ENCODE results near the gene FRRS1L. TPM values are rescaled to one million over a fixed set of nuclear protein-coding genes. Genes with fewer than 3 reads are reported as not detected.

Gene FRRS1L
- total RNA-seq, 1 donor from 2014 or later = 1.1 TPM

DNA sequence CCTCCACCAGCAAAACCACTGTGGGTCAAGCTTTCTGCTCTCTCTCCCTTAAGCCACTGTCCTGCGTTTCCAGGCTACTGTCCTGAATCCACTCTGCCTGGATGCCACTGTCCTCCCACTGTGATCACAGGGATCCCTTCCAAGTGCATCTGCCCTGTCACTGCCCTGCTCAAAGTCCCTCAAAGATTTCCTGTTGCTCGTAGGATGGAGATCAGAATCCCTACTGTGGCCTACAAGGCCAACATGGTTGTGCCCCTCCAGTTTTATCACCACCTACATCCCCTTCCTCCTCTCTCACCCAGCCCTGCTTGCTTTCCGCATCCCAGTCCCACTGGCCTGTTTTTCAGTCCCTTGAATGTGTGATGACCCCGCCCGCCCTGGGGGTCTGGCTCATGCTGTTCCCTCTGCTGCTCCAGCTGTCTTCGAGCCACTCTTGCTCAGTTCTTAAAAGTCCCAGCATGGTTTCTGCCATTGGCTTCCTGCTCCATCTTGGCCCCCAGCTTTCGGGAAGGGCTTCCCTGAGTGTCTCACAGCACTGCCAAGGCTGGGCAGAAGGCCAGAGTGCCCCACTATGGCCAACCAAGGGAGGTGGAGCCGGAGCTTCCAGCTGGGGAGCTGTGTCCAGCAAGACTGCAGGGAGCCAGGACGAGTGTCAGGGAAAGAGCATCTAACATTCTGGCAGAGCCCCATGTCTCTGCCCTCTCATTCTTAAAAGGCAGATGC lies 12.9 kb upstream of the FRRS1L start:
- TF ChIP-seq EZH2 (IDR thresholded peaks at IDR 0.05; ENCODE audit: insufficient read depth, low read length) (no peak), CTCF (IDR thresholded peaks at IDR 0.05; ENCODE audit: insufficient read depth, low read depth, low read length) (no peak)
- Mint-ChIP-seq H3K27me3 (ENCODE audit: low read depth, unreplicated experiment) (peaks cover 27% of the 10 kb centered on the region), H3K36me3 (ENCODE audit: low read depth, unreplicated experiment) (peaks cover 2% of the 10 kb centered on the region), H3K9me3 (ENCODE audit: unreplicated experiment) (no peaks in the 10 kb centered on the region), H3K4me1 (ENCODE audit: low read depth, unreplicated experiment) (no peaks in the 10 kb centered on the region), H3K4me3 (ENCODE audit: unreplicated experiment) (no peak overlapping the region), H3K27ac (ENCODE audit: unreplicated experiment) (no peak overlapping the region)
- DNase-seq (ENCODE audit: low read depth) (no peak), FAIRE-seq (no peak)
- H3K4me3 ChIP-seq (ENCODE audit: insufficient read depth, low read depth, low read length) = no peak overlapping the region
- no peak overlapping the region for H3K4me2 ChIP-seq (ENCODE audit: low read length)
- H3K9me3 ChIP-seq (ENCODE audit: insufficient read depth, low read depth, low read length) = no peaks in the 10 kb centered on the region
- no peak overlapping the region for H2AFZ ChIP-seq (ENCODE audit: low read depth, low read length)
- no peak overlapping the region for H3K9ac ChIP-seq (ENCODE audit: low read length)
- no peaks in the 10 kb centered on the region for H3K36me3 ChIP-seq (ENCODE audit: insufficient read depth, low read length)
- H3K27me3 ChIP-seq (ENCODE audit: insufficient read depth, low read length) = peaks cover 9% of the 10 kb centered on the region
- no peak overlapping the region for H3K27ac ChIP-seq (ENCODE audit: low read depth, low read length)
- H3K79me2 ChIP-seq (ENCODE audit: insufficient read depth, low read length) = no peaks in the 10 kb centered on the region
- H3K4me1 ChIP-seq (ENCODE audit: insufficient read depth, low read length) = peaks cover 5% of the 10 kb centered on the region
- no peaks in the 10 kb centered on the region for H4K20me1 ChIP-seq (ENCODE audit: insufficient read depth, low read length)

- H3K4me3 Mint-ChIP-seq (ENCODE audit: unreplicated experiment) = no peak overlapping the region
- FAIRE-seq = no peak
- Histone ChIP-seq H3K4me1 (ENCODE audit: insufficient read depth, low read length) (peaks cover 3% of the 10 kb centered on the region), H2AFZ (ENCODE audit: low read depth, low read length) (no peak overlapping the region), H3K9me3 (ENCODE audit: insufficient read depth, low read depth, low read length) (no peaks in the 10 kb centered on the region), H4K20me1 (ENCODE audit: insufficient read depth, low read length) (no peaks in the 10 kb centered on the region), H3K79me2 (ENCODE audit: insufficient read depth, low read length) (no peaks in the 10 kb centered on the region), H3K27ac (ENCODE audit: low read depth, low read length) (no peak overlapping the region), H3K36me3 (ENCODE audit: insufficient read depth, low read length) (no peaks in the 10 kb centered on the region), H3K4me3 (ENCODE audit: insufficient read depth, low read depth, low read length) (no peak overlapping the region), H3K9ac (ENCODE audit: low read length) (no peak overlapping the region), H3K4me2 (ENCODE audit: low read length) (no peak overlapping the region), H3K27me3 (ENCODE audit: insufficient read depth, low read length) (peaks cover 9% of the 10 kb centered on the region)
- H3K9me3 Mint-ChIP-seq (ENCODE audit: unreplicated experiment) = no peaks in the 10 kb centered on the region
- DNase-seq (ENCODE audit: low read depth) = no peak
- H3K36me3 Mint-ChIP-seq (ENCODE audit: low read depth, unreplicated experiment) = peaks cover 2% of the 10 kb centered on the region
- no peak for TF ChIP-seq CTCF (IDR thresholded peaks at IDR 0.05; ENCODE audit: insufficient read depth, low read depth, low read length)
- no peak for TF ChIP-seq EZH2 (IDR thresholded peaks at IDR 0.05; ENCODE audit: insufficient read depth, low read length)
- no peaks in the 10 kb centered on the region for H3K4me1 Mint-ChIP-seq (ENCODE audit: low read depth, unreplicated experiment)
- H3K27ac Mint-ChIP-seq (ENCODE audit: unreplicated experiment) = no peak overlapping the region
- H3K27me3 Mint-ChIP-seq (ENCODE audit: low read depth, unreplicated experiment) = peaks cover 23% of the 10 kb centered on the region
These were observed 9.9 kb upstream of the FRRS1L start for GRCh38 chr9:109176963-109177362.

- Histone ChIP-seq H3K4me2 (ENCODE audit: low read length) (no peak overlapping the region), H3K79me2 (ENCODE audit: insufficient read depth, low read length) (no peaks in the 10 kb centered on the region), H3K27me3 (ENCODE audit: insufficient read depth, low read length) (peaks cover 9% of the 10 kb centered on the region), H3K9me3 (ENCODE audit: insufficient read depth, low read depth, low read length) (no peaks in the 10 kb centered on the region), H2AFZ (ENCODE audit: low read depth, low read length) (no peak overlapping the region), H3K36me3 (ENCODE audit: insufficient read depth, low read length) (no peaks in the 10 kb centered on the region), H3K4me1 (ENCODE audit: insufficient read depth, low read length) (peaks cover 8% of the 10 kb centered on the region), H4K20me1 (ENCODE audit: insufficient read depth, low read length) (no peaks in the 10 kb centered on the region), H3K9ac (ENCODE audit: low read length) (no peak overlapping the region), H3K4me3 (ENCODE audit: insufficient read depth, low read depth, low read length) (no peak overlapping the region), H3K27ac (ENCODE audit: low read depth, low read length) (no peak overlapping the region)
- FAIRE-seq (no peak), DNase-seq (ENCODE audit: low read depth) (no peak)
- TF ChIP-seq CTCF (IDR thresholded peaks at IDR 0.05; ENCODE audit: insufficient read depth, low read depth, low read length) (no peak), EZH2 (IDR thresholded peaks at IDR 0.05; ENCODE audit: insufficient read depth, low read length) (no peak)
- Mint-ChIP-seq H3K4me1 (ENCODE audit: low read depth, unreplicated experiment) (no peaks in the 10 kb centered on the region), H3K36me3 (ENCODE audit: low read depth, unreplicated experiment) (peaks cover 2% of the 10 kb centered on the region), H3K4me3 (ENCODE audit: unreplicated experiment) (no peak overlapping the region), H3K9me3 (ENCODE audit: unreplicated experiment) (no peaks in the 10 kb centered on the region), H3K27me3 (ENCODE audit: low read depth, unreplicated experiment) (peaks cover 20% of the 10 kb centered on the region), H3K27ac (ENCODE audit: unreplicated experiment) (no peak overlapping the region)
These were observed 9.3 kb upstream of the FRRS1L start for GRCh38 chr9:109176386-109176785.

Data from astrocyte (in vitro differentiated cells and primary cell).